Muscle of back (tissue), 11 donors: Measurements from ENCODE around the gene MNT. TPM values are rescaled to one million over a fixed set of nuclear protein-coding genes. Genes with fewer than 3 reads are reported as not detected.
A peak's percentile ranks its signal among the peaks of the same experiment; 100 is the strongest.

ENCODE experiments used
- DNase-seq, 3 donors: peaks; one replicate each; pipeline versions ENCODE4 v3.0.0 to v3.0.0-alpha.2; 2013
- polyA plus RNA-seq, 10 donors: library from polyadenylated mRNA; unstranded; fragments of 120-200 nt; gene quantifications; one replicate each; pipeline ENCODE4 v1.2.1, GENCODE V29; 2013; ENCODE audit not compliant: insufficient read length in 10 of 10

The MNT gene
- polyA plus RNA-seq, 10 donors = 9.9 to 19.8 (median 13.4) TPM

- DNase-seq = peak in 2 of 3 donors; percentile 71 to 85
Observed at GRCh38 chr17:2336852-2337543, 63.9 kb downstream of the MNT start, which contains the start of gene SGSM2. Gene SGSM2, plus strand, starts transcription at chr17:2337501. Its CDS starts 188 bp downstream, at chr17:2337689.

- DNase-seq = peak; percentile 90 to 97 (median 94)
Observed at GRCh38 chr17:2336215-2336851, 64.5 kb downstream of the MNT start, which contains the start of gene TSR1. Gene TSR1, minus strand, starts transcription at chr17:2336457. Its CDS starts 30 bp downstream, at chr17:2336427.

- no peak for DNase-seq
Observed at GRCh38 chr17:2335726-2336214, 65.1 kb downstream of the MNT start.

Other genes starting within 250 kb of the MNT start
- gene SMG6, start 97.3 kb downstream of the MNT start, polyA plus RNA-seq = 10 to 100 TPM; 12.5 to 20.1 (median 16.8) TPM
- 10 to 100 TPM; 12.3 to 24.2 (median 18.4) TPM for gene SRR, start 97.1 kb downstream of the MNT start, polyA plus RNA-seq
- gene TSR1, start 64.6 kb downstream of the MNT start, polyA plus RNA-seq = 10 to 100 TPM; 28.6 to 40.9 (median 33.6) TPM
- 10 to 100 TPM; 32.1 to 49.9 (median 43.0) TPM for gene SGSM2, start 63.6 kb downstream of the MNT start, polyA plus RNA-seq
- gene METTL16, start 110.8 kb upstream of the MNT start, polyA plus RNA-seq = 10 to 100 TPM; 17.7 to 23.8 (median 20.6) TPM
- 100 to 1,000 TPM in 5 of 10 donors, 10 to 100 TPM in 5; 70.6 to 131 (median 97.4) TPM for gene PAFAH1B1, start 192.6 kb upstream of the MNT start, polyA plus RNA-seq